PC-9 (cell line): Measurements from ENCODE around the gene SIK2. TPM values are rescaled to one million over a fixed set of nuclear protein-coding genes. Genes with fewer than 3 reads are reported as not detected.
A peak's percentile ranks its signal among the peaks of the same experiment; 100 is the strongest.

Experiments used
- BruUV-seq: library from RNA; stranded (reverse); fragments of 400-500 nt; replicated peaks from 2 replicates; lab custom pipeline; 2021; lab: Mats Ljungman, UMichigan
- CTCF ChIA-PET: fragments of 300-600 bp; sonication (Branson Sonifier 250); formaldehyde crosslinking; loops from one replicate; lab custom pipeline; 2022; ENCODE audit warnings: antibody characterized with exemption; lab: Charles Lee
- POLR2A ChIA-PET: fragments of 300-600 bp; sonication (Branson Sonifier 250); formaldehyde crosslinking; loops from one replicate; lab custom pipeline; 2022; ENCODE audit warnings: antibody characterized with exemption; ENCODE audit not compliant: unreplicated experiment; lab: Charles Lee
- DNase-seq, 2 experiments: peaks; one replicate each; pipeline versions ENCODE4 v3.0.0 to v3.0.0-alpha.2; 2015 to 2022; ENCODE audit warnings: mixed read lengths in 1 of 2
- H2AFZ ChIP-seq: fragments of 200-600 bp; sonication (generic); 2 replicates; pipeline ENCODE4 v1.8.1; 2017; ENCODE audit warnings: antibody characterized with exemption
- H3F3A ChIP-seq: fragments of 200-600 bp; sonication (generic); 2 replicates; pipeline ENCODE4 v1.8.1; 2017; ENCODE audit warnings: antibody characterized with exemption, mild to moderate bottlenecking, low read depth; ENCODE audit not compliant: insufficient read depth
- H3K27ac ChIP-seq: fragments of 200-600 bp; sonication (generic); 2 replicates; pipeline ENCODE4 v1.6.1; 2016; ENCODE audit warnings: mixed run types
- H3K27me3 ChIP-seq: fragments of 200-600 bp; sonication (generic); 2 replicates; pipeline ENCODE4 v1.6.1; 2016; ENCODE audit warnings: low read depth, mixed run types; ENCODE audit not compliant: insufficient read depth
- H3K36me3 ChIP-seq: fragments of 200-600 bp; sonication (generic); 2 replicates; pipeline ENCODE4 v1.6.1; 2016; ENCODE audit warnings: low read depth, mixed run types
- H3K4me1 ChIP-seq: fragments of 200-600 bp; sonication (generic); replicated peaks from 2 replicates; pipeline ENCODE4 v1.6.1; 2016; ENCODE audit warnings: mixed run types; ENCODE audit not compliant: insufficient read depth
- H3K4me2 ChIP-seq: fragments of 200-600 bp; sonication (generic); 2 replicates; pipeline ENCODE4 v1.6.1; 2017; ENCODE audit warnings: mixed run types
- H3K4me3 ChIP-seq: fragments of 200-600 bp; sonication (generic); 2 replicates; pipeline ENCODE4 v1.6.1; 2016; ENCODE audit warnings: mixed run types
- H3K79me2 ChIP-seq: fragments of 200-600 bp; sonication (generic); 2 replicates; pipeline ENCODE4 v1.6.1; 2017; ENCODE audit warnings: low read depth, mixed run types
- H3K9me2 ChIP-seq: fragments of 200-600 bp; sonication (generic); 2 replicates; pipeline ENCODE4 v1.8.1; 2017; ENCODE audit warnings: mild to moderate bottlenecking; ENCODE audit not compliant: insufficient read depth
- H3K9me3 ChIP-seq: fragments of 200-600 bp; sonication (generic); 2 replicates; pipeline ENCODE4 v1.8.1; 2016; ENCODE audit warnings: low read depth; ENCODE audit not compliant: insufficient read depth
- H4K20me1 ChIP-seq: fragments of 200-600 bp; sonication (generic); 2 replicates; pipeline ENCODE4 v1.8.1; 2017; ENCODE audit not compliant: insufficient read depth
- EZH2 ChIP-seq: fragments of 200-600 bp; sonication (generic); IDR thresholded peaks from 2 replicates; pipeline ENCODE4 v1.8.0; 2017; ENCODE audit warnings: antibody characterized with exemption, low read depth
- intact Hi-C: fragments of 100-400 bp; cut with micrococcal nuclease; formaldehyde crosslinking; loops from one replicate; pipeline ENCODE4 v1.10.0; 2022; ENCODE audit not compliant: unreplicated experiment
- total RNA-seq: library from RNA; stranded (reverse); gene quantifications from 2 replicates; pipeline ENCODE4 v1.2.3, GENCODE V29; 2021
- TF ChIP-seq, protein P1 (sequence below): fragments of 200-600 bp; sonication (generic); conservative IDR thresholded peaks from 2 replicates; pipeline ENCODE4 v1.6.1; 2017; ENCODE audit warnings: mixed run types, antibody characterized with exemption, mild to moderate bottlenecking, moderate library complexity

The SIK2 gene
- total RNA-seq, 1 experiment from 2014 or later, result 16.2 TPM

DNA sequence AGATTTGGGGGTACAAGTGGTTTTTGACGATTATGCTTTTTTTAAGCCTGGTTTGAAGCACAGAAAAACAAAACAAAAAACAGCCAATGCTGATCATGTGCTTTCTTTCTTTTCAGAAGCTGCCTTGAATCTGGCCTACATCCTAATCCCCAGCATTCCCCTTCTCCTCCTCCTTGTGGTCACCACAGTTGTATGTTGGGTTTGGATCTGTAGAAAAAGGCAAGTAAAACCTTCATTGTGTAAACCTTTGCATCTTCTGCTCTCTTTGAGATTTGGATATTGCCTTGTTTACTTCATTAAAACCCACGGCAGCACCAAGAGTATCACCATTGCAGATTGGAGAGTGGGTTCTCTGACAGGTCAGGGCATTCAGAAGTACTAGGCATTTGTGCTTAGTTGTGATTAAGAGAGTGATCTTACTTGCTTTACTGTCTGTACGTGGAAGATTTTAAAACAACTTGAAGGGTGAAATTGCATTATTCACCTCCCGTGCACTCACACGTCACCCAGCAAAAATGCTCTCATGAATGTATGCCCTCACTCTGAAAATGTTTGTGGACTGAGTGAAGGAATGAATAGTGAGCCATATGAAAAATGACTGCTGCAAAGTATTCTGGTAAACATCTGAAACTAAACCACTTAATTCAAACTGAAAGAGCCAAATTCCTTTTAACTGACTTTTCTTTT, 44.7 kb upstream of the SIK2 start:
- Histone ChIP-seq H3K36me3 (peaks cover 14% of the 10 kb centered on the region; the same call in 1 of the 2 replicates), H3K4me3 (no peak overlapping the region), H2AFZ (no peak overlapping the region), H3K9me2 (no peaks in the 10 kb centered on the region), H3K4me2 (no peak overlapping the region), H4K20me1 (no peaks in the 10 kb centered on the region), H3K79me2 (no peaks in the 10 kb centered on the region), H3K9me3 (peaks cover 12% of the 10 kb centered on the region), H3F3A (peaks cover 38% of the 10 kb centered on the region), H3K4me1 (peaks cover 41% of the 10 kb centered on the region), H3K27ac (peak overlapping the region; percentile 18; the same call in 1 of the 2 replicates), H3K27me3 (no peaks in the 10 kb centered on the region)
- intact Hi-C loops, result loop anchor here (5.0 kb wide), 1 partner anchor 600 kb away; no protein-coding TSS in a partner anchor
- CTCF ChIA-PET, result interaction anchor here (0.7 kb wide), 1 partner anchor 16 kb away, joined by 5 read pairs; no protein-coding TSS in a partner anchor
- POLR2A ChIA-PET, result interaction anchor here (0.6 kb wide), 1 partner anchor 26 kb away, joined by 3 read pairs; no protein-coding TSS in a partner anchor
- DNase-seq, result peak; percentile 43 to 58
- BruUV-seq, result TSS peak; percentile 95
- TF ChIP-seq, protein P1, sequence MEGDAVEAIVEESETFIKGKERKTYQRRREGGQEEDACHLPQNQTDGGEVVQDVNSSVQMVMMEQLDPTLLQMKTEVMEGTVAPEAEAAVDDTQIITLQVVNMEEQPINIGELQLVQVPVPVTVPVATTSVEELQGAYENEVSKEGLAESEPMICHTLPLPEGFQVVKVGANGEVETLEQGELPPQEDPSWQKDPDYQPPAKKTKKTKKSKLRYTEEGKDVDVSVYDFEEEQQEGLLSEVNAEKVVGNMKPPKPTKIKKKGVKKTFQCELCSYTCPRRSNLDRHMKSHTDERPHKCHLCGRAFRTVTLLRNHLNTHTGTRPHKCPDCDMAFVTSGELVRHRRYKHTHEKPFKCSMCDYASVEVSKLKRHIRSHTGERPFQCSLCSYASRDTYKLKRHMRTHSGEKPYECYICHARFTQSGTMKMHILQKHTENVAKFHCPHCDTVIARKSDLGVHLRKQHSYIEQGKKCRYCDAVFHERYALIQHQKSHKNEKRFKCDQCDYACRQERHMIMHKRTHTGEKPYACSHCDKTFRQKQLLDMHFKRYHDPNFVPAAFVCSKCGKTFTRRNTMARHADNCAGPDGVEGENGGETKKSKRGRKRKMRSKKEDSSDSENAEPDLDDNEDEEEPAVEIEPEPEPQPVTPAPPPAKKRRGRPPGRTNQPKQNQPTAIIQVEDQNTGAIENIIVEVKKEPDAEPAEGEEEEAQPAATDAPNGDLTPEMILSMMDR, result no peak
- TF ChIP-seq EZH2, result no peak

DNA sequence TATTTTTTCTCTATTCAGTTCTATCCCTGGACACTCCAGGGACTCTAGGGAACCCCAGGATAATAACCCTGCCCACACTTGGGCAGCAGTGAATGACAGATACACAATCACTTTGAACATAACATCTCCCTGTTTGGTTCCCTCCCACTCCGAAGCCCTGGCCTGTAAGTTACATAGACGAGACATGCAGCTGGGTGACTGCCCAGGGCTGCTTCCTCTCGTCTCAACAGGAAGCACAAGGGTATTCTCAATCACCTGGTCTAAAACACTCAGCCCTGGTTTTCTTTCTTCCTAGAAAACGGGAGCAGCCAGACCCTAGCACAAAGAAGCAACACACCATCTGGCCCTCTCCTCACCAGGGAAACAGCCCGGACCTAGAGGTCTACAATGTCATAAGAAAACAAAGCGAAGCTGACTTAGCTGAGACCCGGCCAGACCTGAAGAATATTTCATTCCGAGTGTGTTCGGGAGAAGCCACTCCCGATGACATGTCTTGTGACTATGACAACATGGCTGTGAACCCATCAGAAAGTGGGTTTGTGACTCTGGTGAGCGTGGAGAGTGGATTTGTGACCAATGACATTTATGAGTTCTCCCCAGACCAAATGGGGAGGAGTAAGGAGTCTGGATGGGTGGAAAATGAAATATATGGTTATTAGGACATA, 42.3 kb upstream of the SIK2 start:
- Histone ChIP-seq H3K36me3 (peaks cover 14% of the 10 kb centered on the region; the same call in 1 of the 2 replicates), H3K4me3 (no peak overlapping the region), H3K79me2 (no peaks in the 10 kb centered on the region), H4K20me1 (no peaks in the 10 kb centered on the region), H3K27me3 (no peaks in the 10 kb centered on the region), H3F3A (peaks cover 34% of the 10 kb centered on the region), H2AFZ (no peak overlapping the region), H3K27ac (no peak overlapping the region), H3K4me1 (peaks cover 36% of the 10 kb centered on the region), H3K4me2 (no peak overlapping the region), H3K9me2 (no peaks in the 10 kb centered on the region), H3K9me3 (peaks cover 12% of the 10 kb centered on the region)
- no peak for TF ChIP-seq EZH2
- TF ChIP-seq, protein P1, result no peak
- POLR2A ChIA-PET, result no interaction called here
- no peak for DNase-seq
- CTCF ChIA-PET, result no interaction called here
- intact Hi-C loops, result loop anchor here (5.0 kb wide), 1 partner anchor 597 kb away; no protein-coding TSS in a partner anchor
- no TSS peak for BruUV-seq

DNA sequence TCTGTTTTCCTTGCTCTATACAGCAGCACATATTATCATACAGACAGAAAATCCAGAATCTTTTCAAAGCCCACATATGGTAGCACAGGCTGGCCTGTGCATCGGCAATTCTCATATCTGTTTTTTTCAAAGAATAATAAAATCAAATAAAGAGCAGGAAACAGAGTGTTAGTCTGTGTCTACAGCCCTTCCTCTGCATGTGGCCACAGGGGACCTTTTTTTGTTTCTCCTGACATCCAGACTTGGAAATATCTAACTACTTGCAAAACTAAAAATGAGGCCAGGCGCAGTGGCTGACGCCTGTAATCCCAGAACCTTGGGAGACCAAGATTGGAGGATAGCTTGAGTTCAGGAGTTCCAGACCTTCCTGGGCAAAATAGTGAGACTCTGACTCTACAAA, 41.4 kb upstream of the SIK2 start:
- H3F3A ChIP-seq, result peaks cover 26% of the 10 kb centered on the region
- H3K27me3 ChIP-seq, result no peaks in the 10 kb centered on the region
- no peaks in the 10 kb centered on the region for H4K20me1 ChIP-seq
- CTCF ChIA-PET, result no interaction called here
- no peak overlapping the region for H2AFZ ChIP-seq
- no peak for DNase-seq
- peak overlapping the region; percentile 32; the same call in 1 of the 2 replicates for H3K4me2 ChIP-seq
- H3K79me2 ChIP-seq, result no peaks in the 10 kb centered on the region
- no TSS peak for BruUV-seq
- peaks cover 28% of the 10 kb centered on the region for H3K4me1 ChIP-seq
- H3K9me2 ChIP-seq, result no peaks in the 10 kb centered on the region
- H3K27ac ChIP-seq, result peak overlapping the region; percentile 66
- TF ChIP-seq, protein P1, result no peak
- no peak for TF ChIP-seq EZH2
- peaks cover 10% of the 10 kb centered on the region; the same call in 1 of the 2 replicates for H3K36me3 ChIP-seq
- H3K4me3 ChIP-seq, result no peak overlapping the region
- intact Hi-C loops, result no loop called here
- H3K9me3 ChIP-seq, result peaks cover 6% of the 10 kb centered on the region
- POLR2A ChIA-PET, result no interaction called here
